ENCODE results near the gene PEF1.

The PEF1 gene

DNA sequence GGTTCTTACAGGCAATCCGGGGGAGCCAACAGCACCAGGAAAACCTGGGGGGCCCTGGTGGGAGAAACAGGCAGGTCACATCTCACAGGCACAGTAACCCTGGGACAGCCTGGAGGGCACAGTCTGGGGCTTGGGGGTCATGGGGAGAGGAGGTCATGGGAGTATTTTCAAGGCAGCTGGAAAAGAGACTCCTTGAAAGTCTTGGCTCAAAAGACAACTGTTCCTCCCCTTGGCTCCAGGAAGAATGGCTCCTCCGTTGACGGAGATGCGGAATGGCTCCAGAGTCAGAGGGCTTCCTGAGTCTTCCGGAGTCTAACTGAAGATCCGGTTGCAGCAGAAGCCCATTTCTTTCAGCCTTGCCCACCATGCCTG is 25.9 kb upstream of the PEF1 start:
- no peak for DNase-seq

- DNase-seq: peak; percentile 23
These were observed 25.3 kb upstream of the PEF1 start for GRCh38 chr1:31669786-31670592.

DNA sequence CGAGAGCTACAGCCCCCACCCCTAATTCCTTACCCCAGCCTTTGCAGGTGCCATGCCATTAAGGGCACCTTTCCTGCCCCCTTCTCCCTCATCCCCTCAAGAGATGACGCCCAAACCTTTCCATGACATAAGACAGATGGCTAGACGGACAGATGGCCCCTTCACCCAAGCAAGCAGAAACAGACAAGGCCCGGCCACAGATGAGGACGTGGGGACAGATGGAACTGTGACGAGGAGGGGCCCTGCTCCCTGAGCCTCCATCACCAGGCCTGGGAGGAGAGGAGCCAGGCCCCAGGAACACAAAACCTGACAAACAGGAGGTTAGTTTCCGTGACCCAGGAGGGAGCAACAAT is 24.7 kb upstream of the PEF1 start:
- no peak for DNase-seq

DNA sequence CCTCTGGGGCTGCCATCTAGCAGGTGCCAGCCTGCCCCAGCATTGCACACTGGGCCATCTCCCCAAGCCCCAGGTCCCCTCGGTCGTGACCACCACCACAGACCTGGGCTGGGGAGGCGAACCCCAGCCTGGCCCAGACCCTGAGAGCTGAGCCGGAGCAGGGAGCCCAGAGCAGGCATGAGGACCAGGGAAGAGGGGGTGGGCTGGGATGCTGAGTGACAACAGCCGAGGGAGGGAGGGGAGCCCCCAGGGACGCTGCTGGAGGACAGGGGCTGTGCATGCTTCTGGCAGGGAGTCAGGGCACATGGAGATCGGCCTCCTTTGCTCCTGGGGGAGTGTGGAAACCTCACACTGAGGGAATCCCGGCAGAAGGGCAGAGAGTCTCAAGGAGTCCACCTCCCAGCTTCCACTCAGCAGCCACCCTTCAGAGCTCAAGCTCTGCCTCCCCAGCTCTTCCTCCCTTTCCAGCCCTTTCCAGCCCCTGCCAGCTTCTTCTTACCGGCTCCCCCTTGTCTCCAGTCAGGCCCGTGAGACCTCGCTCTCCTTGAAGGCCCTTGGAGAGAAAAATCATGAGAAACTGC is 23.7 kb upstream of the PEF1 start:
- no peak for DNase-seq

GRCh38 chr1:31667065-31667785 is 22.5 kb upstream of the PEF1 start:
- no peak for DNase-seq

- no peak for DNase-seq
These were observed 21.7 kb upstream of the PEF1 start for GRCh38 chr1:31666263-31666963.

GRCh38 chr1:31665234-31665878 is 20.7 kb upstream of the PEF1 start:
- no peak for DNase-seq

GRCh38 chr1:31664528-31664927 is 19.9 kb upstream of the PEF1 start:
- no peak for DNase-seq

DNA sequence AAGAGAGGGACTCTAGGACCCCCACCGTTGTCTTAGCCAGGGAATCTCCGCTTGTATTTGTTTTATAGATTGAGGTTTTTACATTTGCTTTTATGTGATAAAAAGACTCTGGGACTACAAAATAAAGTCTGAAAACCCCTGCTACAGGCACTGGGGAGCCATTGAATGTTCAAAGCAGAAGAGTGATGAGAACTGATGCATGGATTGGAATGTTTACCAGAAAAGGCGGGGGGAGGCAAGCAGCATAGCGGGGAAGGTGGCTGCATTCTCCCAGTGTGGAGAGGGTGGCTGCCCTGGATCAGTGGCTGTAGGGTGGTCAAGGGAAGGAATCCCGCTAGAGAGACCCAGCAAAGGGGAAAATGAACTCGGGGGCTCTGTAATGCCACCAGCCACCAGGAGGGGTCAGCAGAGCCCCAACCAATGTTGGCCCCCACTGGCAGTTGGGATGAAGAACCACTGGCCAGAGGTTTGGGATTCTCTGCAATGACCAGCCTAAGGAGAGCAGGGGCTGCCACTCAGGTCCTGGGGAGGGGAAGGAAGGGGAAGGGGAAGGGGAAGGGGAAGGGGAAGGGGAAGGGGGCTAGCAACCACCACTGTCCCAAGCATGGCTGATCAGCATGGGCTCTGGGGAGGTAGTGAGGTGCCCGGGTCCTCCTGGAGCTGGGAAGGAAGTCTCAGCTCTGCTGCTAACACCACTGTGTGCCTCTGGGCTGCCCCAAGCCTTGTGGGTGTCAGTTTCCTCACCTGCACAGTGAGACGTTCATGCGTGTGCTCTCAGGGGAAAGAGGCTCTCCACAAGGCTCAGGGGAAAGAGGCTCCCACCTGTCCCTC is 19.2 kb upstream of the PEF1 start:
- DNase-seq: peak; percentile 62

DNA sequence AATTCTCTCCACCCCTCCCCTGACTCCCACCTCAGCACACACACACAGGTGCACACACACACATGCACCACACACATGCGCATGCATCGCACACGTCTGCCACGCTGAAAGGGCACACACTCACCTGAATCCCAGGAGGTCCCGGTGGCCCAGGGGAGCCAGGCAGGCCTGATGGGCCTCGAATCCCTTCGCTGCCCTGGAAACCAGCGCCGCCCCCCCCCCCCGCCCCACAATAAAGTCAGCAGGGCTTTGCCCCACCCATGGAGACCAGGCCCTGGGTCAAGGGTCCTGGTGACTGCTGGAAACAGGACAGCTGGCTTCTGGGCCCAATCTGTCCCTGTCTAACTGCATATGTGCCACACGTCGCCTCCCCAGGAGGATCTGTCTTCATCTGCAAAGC is 17.8 kb upstream of the PEF1 start:
- no peak for DNase-seq

DNA sequence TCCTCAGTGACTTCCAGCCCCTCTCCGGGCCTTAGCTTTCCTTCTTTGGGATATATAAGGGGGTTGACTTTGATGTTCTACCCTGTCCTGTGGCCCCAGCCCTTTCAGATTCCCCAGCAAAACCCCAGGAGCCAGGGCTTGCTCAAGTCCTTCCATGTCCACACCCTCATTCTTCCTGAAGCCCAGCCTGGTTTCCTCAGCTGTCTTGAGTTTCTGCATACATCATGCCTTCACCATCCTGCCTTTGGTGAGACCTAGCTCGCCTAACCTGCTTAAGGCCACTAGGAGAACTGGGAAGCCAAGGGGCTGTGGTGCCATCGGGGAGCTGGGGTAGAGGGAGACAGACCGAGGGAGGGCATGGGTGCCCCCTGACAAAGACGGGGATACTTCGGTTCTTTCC is 17.2 kb upstream of the PEF1 start:
- DNase-seq: no peak

- no peak for DNase-seq
These were observed 16.3 kb upstream of the PEF1 start for GRCh38 chr1:31660871-31661455.

DNA sequence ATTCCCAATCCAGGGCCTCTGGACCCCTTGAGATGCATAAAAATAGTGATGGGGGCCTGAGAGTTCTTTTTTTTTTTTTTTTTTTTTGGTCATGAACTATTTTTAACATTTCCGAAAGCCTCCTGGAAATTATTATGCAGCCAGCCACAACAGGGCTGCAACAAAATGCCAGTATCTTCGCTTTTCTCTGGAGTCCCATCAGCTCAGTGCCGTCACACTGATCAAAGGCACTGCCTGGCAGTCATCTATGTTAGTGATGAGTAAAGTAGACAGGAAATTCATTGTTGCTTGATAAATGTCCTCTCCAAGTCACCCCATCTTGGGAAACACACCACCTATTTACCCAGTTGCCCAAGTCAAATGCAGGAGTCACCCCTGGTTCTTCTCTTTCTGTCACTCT is 15.2 kb upstream of the PEF1 start:
- DNase-seq: no peak

DNA sequence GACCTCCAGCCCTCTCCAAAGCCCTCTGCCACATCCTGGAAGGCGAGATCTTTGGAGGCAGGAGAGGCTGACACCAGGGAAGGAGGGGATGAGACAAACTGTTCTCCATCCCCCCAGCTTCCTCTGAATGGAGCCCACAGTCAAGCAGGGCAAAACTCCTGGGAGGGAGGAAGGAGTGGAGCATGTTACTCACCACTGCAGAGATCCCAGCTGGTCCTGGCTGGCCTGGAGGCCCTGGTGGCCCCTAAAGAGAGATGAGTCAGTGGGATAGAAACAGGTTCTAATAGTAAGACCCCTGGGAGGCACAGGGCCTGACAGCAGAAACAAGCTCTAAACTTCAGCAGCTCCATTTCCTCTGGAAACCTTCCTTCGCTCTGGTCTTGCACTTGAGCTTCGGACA is 14.0 kb upstream of the PEF1 start:
- DNase-seq: no peak

GRCh38 chr1:31657972-31658510 is 13.4 kb upstream of the PEF1 start:
- no peak for DNase-seq

DNA sequence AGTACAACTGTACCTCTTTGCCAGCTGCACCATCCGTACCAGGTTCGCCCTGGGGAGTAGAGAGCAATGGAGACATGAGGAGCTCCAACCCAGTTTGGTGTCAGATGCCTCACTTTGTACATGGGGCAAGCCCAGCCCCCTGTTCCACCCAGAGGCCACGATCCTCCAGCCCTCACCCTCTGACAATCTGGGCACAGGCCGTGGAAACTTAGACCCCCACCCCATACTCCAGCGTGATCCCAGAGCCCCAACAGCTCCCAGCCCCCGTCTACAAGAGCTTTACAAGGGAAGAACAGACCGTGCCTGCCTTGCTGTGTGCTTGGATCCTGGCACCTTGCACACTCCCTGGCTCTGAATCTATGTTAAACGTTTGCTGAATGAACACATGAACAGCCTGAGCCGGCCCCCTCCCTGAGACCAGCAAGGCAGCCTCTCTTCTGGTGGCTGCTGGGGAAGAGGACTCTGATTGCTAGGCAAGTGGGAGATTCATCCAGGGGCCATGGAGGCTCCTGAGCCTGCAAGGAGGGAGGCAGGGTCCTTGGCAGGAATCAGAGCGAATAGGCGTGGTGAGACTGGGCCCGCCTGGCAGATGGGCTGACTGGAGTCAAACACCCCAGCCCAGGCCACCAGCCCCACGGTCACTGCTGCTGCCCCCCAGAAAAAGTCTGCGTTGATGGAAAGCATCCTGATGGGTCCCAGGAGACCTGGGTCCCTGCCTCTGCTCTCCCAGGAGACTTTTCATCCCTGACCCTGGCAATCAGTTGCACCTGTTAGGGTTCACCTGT is 12.5 kb upstream of the PEF1 start:
- no peak for DNase-seq

GRCh38 chr1:31655756-31656155 is 11.1 kb upstream of the PEF1 start:
- DNase-seq: no peak

- DNase-seq: no peak
These were observed 10.4 kb upstream of the PEF1 start for GRCh38 chr1:31655104-31655503.

- DNase-seq: no peak
These were observed 9.7 kb upstream of the PEF1 start for GRCh38 chr1:31654474-31654776.

GRCh38 chr1:31653717-31654473 is 9.2 kb upstream of the PEF1 start:
- no peak for DNase-seq

Data from CD4-positive, alpha-beta T cell treated with Interleukin-12 subunit alpha and Interleukin-12 subunit beta, for 1 hour (primary cell).